HT-29 (cell line): ENCODE results near the gene KRTAP20-4. TPM values are rescaled to one million over a fixed set of nuclear protein-coding genes. Genes with fewer than 3 reads are reported as not detected.

Experiments
- DNase-seq: peaks from one replicate; pipeline ENCODE4 v3.0.0-alpha.2; 2015; ENCODE audit warnings: low spot score
- small RNA-seq: library from RNA; depleted of rRNA; stranded (forward); fragments of <200 nt; gene quantifications from one replicate; pipeline ENCODE3, GENCODE V24; 2014
- total RNA-seq: library from RNA; depleted of rRNA; stranded (reverse); fragments of >200 nt; shearing (Covaris generic); gene quantifications from 2 replicates; pipeline ENCODE4 v1.2.3, GENCODE V29; 2014; rRNA removed

The KRTAP20-4 gene
- total RNA-seq, 1 experiment from 2014 or later, result not detected

DNA sequence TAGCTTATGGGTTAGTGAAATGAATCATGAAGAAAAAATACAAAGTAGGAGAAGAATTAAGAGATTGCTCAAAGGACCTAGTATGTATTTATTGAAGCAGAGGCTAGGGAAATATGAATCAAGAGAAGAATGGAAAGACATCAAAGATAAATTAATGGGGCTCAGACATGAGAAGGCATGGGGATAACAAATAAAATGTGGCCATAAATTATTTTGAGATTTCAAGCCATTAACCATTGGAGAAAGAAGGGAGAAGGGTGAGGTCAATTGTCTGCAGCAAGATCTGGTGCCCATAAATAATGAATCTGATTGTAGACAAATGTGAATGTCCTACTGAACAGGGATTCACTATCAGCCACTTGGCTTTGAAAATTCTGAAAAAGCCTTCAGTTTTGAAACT is 32.5 kb downstream of the KRTAP20-4 start:
- no peak for DNase-seq

DNA sequence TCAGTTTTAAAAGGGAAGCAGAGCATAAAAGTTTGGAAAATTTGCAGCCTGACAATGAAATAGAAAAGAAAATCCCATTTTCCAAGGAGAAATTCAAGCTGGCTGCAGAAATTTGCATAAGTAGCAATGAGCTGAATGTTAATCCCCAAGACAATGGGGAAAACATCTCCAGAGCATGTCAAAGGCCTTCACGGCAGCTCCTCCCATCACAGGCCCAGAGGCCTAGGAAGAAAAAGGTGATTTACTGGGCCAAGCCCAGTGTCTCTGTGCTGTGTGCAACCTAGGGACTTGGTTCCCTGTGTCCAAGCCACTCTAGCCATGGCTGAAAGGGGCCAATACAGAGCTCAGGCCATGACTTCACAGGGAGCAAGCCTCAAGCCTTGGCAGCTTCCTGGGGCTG is 48.3 kb downstream of the KRTAP20-4 start:
- no peak for DNase-seq

Small RNAs within 50 kb of the gene (small RNA-seq; reads per million reads assigned to genes)
- gene KRTAP20-1, result not detected
- gene KRTAP20-3, result not detected
- gene KRTAP20-4, result not detected
- gene KRTAP22-1, result not detected
- gene KRTAP22-2, result not detected

Other genes starting within 250 kb of the KRTAP20-4 start
- not detected in 2 replicates for gene KRTAP13-2, start 248.4 kb upstream of the KRTAP20-4 start, total RNA-seq
- gene KRTAP13-1, start 224.6 kb upstream of the KRTAP20-4 start, total RNA-seq, result not detected in 2 replicates
- not detected in 2 replicates for gene KRTAP13-3, start 194.7 kb upstream of the KRTAP20-4 start, total RNA-seq
- not detected in 2 replicates for gene KRTAP13-4, start 190.4 kb upstream of the KRTAP20-4 start, total RNA-seq
- not detected in 2 replicates for gene KRTAP15-1, start 180.4 kb upstream of the KRTAP20-4 start, total RNA-seq
- not detected in 2 replicates for gene KRTAP19-1, start 140.3 kb upstream of the KRTAP20-4 start, total RNA-seq
- gene KRTAP19-2, start 133.2 kb upstream of the KRTAP20-4 start, total RNA-seq, result not detected in 2 replicates
- not detected in 2 replicates for gene KRTAP19-3, start 128.6 kb upstream of the KRTAP20-4 start, total RNA-seq
- gene KRTAP19-4, start 123.5 kb upstream of the KRTAP20-4 start, total RNA-seq, result not detected in 2 replicates
- gene KRTAP19-5, start 118.5 kb upstream of the KRTAP20-4 start, total RNA-seq, result not detected in 2 replicates
- gene KRTAP19-6, start 78.8 kb upstream of the KRTAP20-4 start, total RNA-seq, result not detected in 2 replicates
- gene KRTAP19-7, start 59.3 kb upstream of the KRTAP20-4 start, total RNA-seq, result not detected in 2 replicates
- gene KRTAP22-2, start 30.2 kb upstream of the KRTAP20-4 start, total RNA-seq, result not detected in 2 replicates
- gene KRTAP6-3, start 28.2 kb upstream of the KRTAP20-4 start, total RNA-seq, result not detected in 2 replicates
- not detected in 2 replicates for gene KRTAP6-2, start 21.7 kb upstream of the KRTAP20-4 start, total RNA-seq
- not detected in 2 replicates for gene KRTAP22-1, start 19.5 kb upstream of the KRTAP20-4 start, total RNA-seq
- gene KRTAP6-1, start 6.7 kb upstream of the KRTAP20-4 start, total RNA-seq, result not detected in 2 replicates
- not detected in 2 replicates for gene KRTAP20-1, start 4.2 kb upstream of the KRTAP20-4 start, total RNA-seq
- not detected in 2 replicates for gene KRTAP20-2, start 14.6 kb downstream of the KRTAP20-4 start, total RNA-seq
- gene KRTAP20-3, start 22.2 kb downstream of the KRTAP20-4 start, total RNA-seq, result not detected in 2 replicates
- not detected in 2 replicates for gene KRTAP21-3, start 98.2 kb downstream of the KRTAP20-4 start, total RNA-seq
- not detected in 2 replicates for gene KRTAP21-2, start 126.6 kb downstream of the KRTAP20-4 start, total RNA-seq
- not detected in 2 replicates for gene KRTAP21-1, start 134.8 kb downstream of the KRTAP20-4 start, total RNA-seq
- not detected in 2 replicates for gene KRTAP8-1, start 192.6 kb downstream of the KRTAP20-4 start, total RNA-seq
- not detected in 2 replicates for gene KRTAP7-1, start 209.1 kb downstream of the KRTAP20-4 start, total RNA-seq